Spleen (tissue), 11 donors: Measurements from ENCODE around the gene RADIL. TPM values are rescaled to one million over a fixed set of nuclear protein-coding genes. Genes with fewer than 3 reads are reported as not detected.

Source experiments
- DNase-seq: peaks from one replicate; pipeline ENCODE4 v3.0.0-alpha.2; 2020
- H3K27ac ChIP-seq, 8 donors: fragments of 200-600 bp; sonication (generic) in 7 of 8; 1 replicate in 4 of 8; 2 replicates in 4 of 8; pipeline versions ENCODE4 v1.5.0 to v1.8.0; 2016 to 2021; ENCODE audit warnings: inconsistent platforms in 4 of 8, mild to moderate bottlenecking in 4 of 8, moderate library complexity in 1 of 8
- H3K27me3 ChIP-seq, 7 donors: fragments of 200-600 bp; sonication (generic) in 6 of 7; replicated peaks in 1 of 7; 1 replicate in 4 of 7; 2 replicates in 3 of 7; pipeline versions ENCODE4 v1.5.0 to v1.8.0; 2016 to 2021; ENCODE audit warnings: inconsistent platforms in 3 of 7, mild to moderate bottlenecking in 1 of 7
- H3K36me3 ChIP-seq, 6 donors: fragments of 200-600 bp; sonication (generic) in 5 of 6; 1 replicate in 4 of 6; 2 replicates in 2 of 6; pipeline versions ENCODE4 v1.5.0 to v1.8.0; 2016 to 2021; ENCODE audit warnings: inconsistent platforms in 2 of 6
- H3K4me1 ChIP-seq, 6 donors: fragments of 200-600 bp; sonication (generic) in 5 of 6; 1 replicate in 3 of 6; 2 replicates in 3 of 6; pipeline versions ENCODE4 v1.5.0 to v1.8.0; 2016 to 2021; ENCODE audit warnings: inconsistent platforms in 3 of 6
- H3K4me3 ChIP-seq, 8 donors: fragments of 200-600 bp; sonication (generic) in 7 of 8; 1 replicate in 4 of 8; 2 replicates in 4 of 8; pipeline versions ENCODE4 v1.5.0 to v1.8.0; 2016 to 2021; ENCODE audit warnings: inconsistent platforms in 4 of 8, mild to moderate bottlenecking in 4 of 8, moderate library complexity in 2 of 8
- H3K9me3 ChIP-seq, 8 donors: fragments of 200-600 bp; sonication (generic) in 7 of 8; 1 replicate in 4 of 8; 2 replicates in 4 of 8; pipeline versions ENCODE4 v1.5.0 to v1.8.0; 2016 to 2021; ENCODE audit warnings: inconsistent platforms in 4 of 8
- CTCF ChIP-seq, 11 experiments: fragments of 200-600 bp in 7 of 11; fragments of 450-650 bp in 4 of 11; sonication (generic) in 4 of 11; IDR thresholded peaks in 8 of 11; conservative IDR thresholded peaks in 3 of 11; 1 replicate in 7 of 11; 2 replicates in 4 of 11; pipeline versions ENCODE4 v1.4.0 to v1.8.0; 2016 to 2021; ENCODE audit warnings: antibody characterized with exemption in 11 of 11, inconsistent platforms in 4 of 11, mild to moderate bottlenecking in 1 of 11
- POLR2A ChIP-seq, 3 donors: fragments of 450-650 bp; IDR thresholded peaks; one replicate each; pipeline ENCODE4 v1.5.1; 2017; ENCODE audit warnings: antibody characterized with exemption in 3 of 3, mild to moderate bottlenecking in 1 of 3
- POLR2AphosphoS5 ChIP-seq, 3 donors: sonication (generic); formaldehyde crosslinking; IDR thresholded peaks; one replicate each; pipeline ENCODE4 v1.5.1; 2017; ENCODE audit warnings: antibody characterized with exemption in 3 of 3
- WGBS, 5 donors: extraction: QIAGEN DNeasy Blood & Tissue Kit in 3 of 5; methylation state at CpG; one replicate each; pipeline versions ENCODE4 v1.1.5 to v1.1.7; 2013 to 2018; 5-methylcytosine and 5-hydroxymethylcytosine counted together
- intact Hi-C: fragments of 100-400 bp; cut with DNase I; formaldehyde crosslinking; loops from one replicate; pipeline ENCODE4 v1.15.0; 2023; ENCODE audit warnings: low total_unique reads
- microRNA-seq, 3 donors: library from miRNA; unstranded; fragments of <30 nt; microRNA quantifications; one replicate each; pipeline versions ENCODE4 to v1.1.0, GENCODE V29; 2019 to 2020
- polyA plus RNA-seq, 3 donors: library from polyadenylated mRNA; stranded (reverse); fragments of 200-250 nt; gene quantifications; one replicate each; pipeline ENCODE4 v1.2.1, GENCODE V29; 2013
- small RNA-seq, 4 donors: library from RNA; depleted of rRNA; stranded (forward); fragments of <200 nt; gene quantifications; one replicate each; pipeline ENCODE3, GENCODE V24; 2016
- total RNA-seq, 7 donors: library from RNA; depleted of rRNA in 3 of 7; stranded (reverse); fragments of >200 nt in 3 of 7; fragmentation: NEBNext Ultra II Directional in 4 of 7; extraction: Animal tissue kit (Norgen Biotek cat#: 25700) in 4 of 7; gene quantifications; one replicate each; pipeline versions ENCODE4 v1.1.0 to v1.2.1, GENCODE V29; 2016 to 2021
- donor health status: healthy with polysubstance abuse.
- donor health status: DM: no; HTN: no; CAD: no; lungs with moderate emphysema.
- donor health status: DM: no; HTN: no; CAD: no.
- donor health status: Bipolar disorder and iron deficiency.
- donor health status: healthy.
- donor health status: DM: no; HTN: no; CAD: no.
- donor health status: DM: yes; HTN: yes; CAD: no.

The RADIL gene
- total and polyA plus RNA-seq, 10 donors = 0.24 to 2.8 (median 1.5) TPM

- Histone ChIP-seq H3K4me1 (peaks cover 15 to 61% (median 40%) of the 10 kb centered on the region in 6 donors), H3K36me3 (peaks cover 10 to 84% (median 29%) of the 10 kb centered on the region in 6 donors), H3K9me3 (no peaks in the 10 kb centered on the region), H3K4me3 (no peak overlapping the region), H3K27ac (peak overlapping the region in 1 of 8 donors; percentile 6), H3K27me3 (no peaks in the 10 kb centered on the region)
- intact Hi-C loops = loop anchor here (10.0 kb wide), 1 partner anchor 137 kb away; no protein-coding TSS in a partner anchor
- 93 to 97% (median 95%) methylated on average over 10 to 20 of the region's 20 CpGs for WGBS, 5 donors
- no peak for DNase-seq
- peak in 1 of 3 donors; percentile 34 for TF ChIP-seq POLR2AphosphoS5 (IDR thresholded peaks at IDR 0.05)
- no peak for TF ChIP-seq CTCF (IDR thresholded peaks at IDR 0.05 in 8 of 11, conservative IDR thresholded peaks at IDR 0.05 in 3 of 11)
- TF ChIP-seq POLR2A (IDR thresholded peaks at IDR 0.05) = no peak
These were observed 132.0 kb downstream of the RADIL start for GRCh38 chr7:4751398-4751947.

GRCh38 chr7:4749798-4750197 lies 133.7 kb downstream of the RADIL start:
- DNase-seq = no peak
- intact Hi-C loops = loop anchor here (10.0 kb wide), 1 partner anchor 135 kb away; no protein-coding TSS in a partner anchor
- H3K4me3 ChIP-seq = no peak overlapping the region
- peaks cover 25 to 77% (median 57%) of the 10 kb centered on the region in 6 donors for H3K4me1 ChIP-seq
- H3K36me3 ChIP-seq = peaks cover 3 to 68% (median 12%) of the 10 kb centered on the region in 6 donors
- 89 to 94% (median 93%) methylated on average over 12 to 15 of the region's 15 CpGs for WGBS, 5 donors
- H3K27ac ChIP-seq = peak overlapping the region in 4 of 8 donors; percentile 38 to 95 (median 92)
- H3K27me3 ChIP-seq = no peaks in the 10 kb centered on the region
- no peaks in the 10 kb centered on the region for H3K9me3 ChIP-seq
- TF ChIP-seq CTCF (IDR thresholded peaks at IDR 0.05 in 8 of 11, conservative IDR thresholded peaks at IDR 0.05 in 3 of 11) (no peak), POLR2AphosphoS5 (IDR thresholded peaks at IDR 0.05) (no peak), POLR2A (IDR thresholded peaks at IDR 0.05) (no peak)

GRCh38 chr7:4749363-4749762 lies 134.2 kb downstream of the RADIL start:
- H3K27me3 ChIP-seq = no peaks in the 10 kb centered on the region
- intact Hi-C loops = no loop called here
- no peaks in the 10 kb centered on the region for H3K9me3 ChIP-seq
- TF ChIP-seq CTCF (IDR thresholded peaks at IDR 0.05 in 8 of 11, conservative IDR thresholded peaks at IDR 0.05 in 3 of 11) (no peak), POLR2AphosphoS5 (IDR thresholded peaks at IDR 0.05) (peak in 1 of 3 donors; percentile 19), POLR2A (IDR thresholded peaks at IDR 0.05) (no peak)
- 92 to 96% (median 94%) methylated on average over 13 to 14 of the region's 14 CpGs for WGBS, 5 donors
- peaks cover 0 to 63% (median 8%) of the 10 kb centered on the region in 6 donors for H3K36me3 ChIP-seq
- peaks cover 30 to 77% (median 60%) of the 10 kb centered on the region in 6 donors for H3K4me1 ChIP-seq
- no peak overlapping the region for H3K4me3 ChIP-seq
- H3K27ac ChIP-seq = peak overlapping the region in 5 of 8 donors; percentile 89 to 95 (median 94)
- no peak for DNase-seq

Small RNA genes within 50 kb of the gene (microRNA-seq; reads per million reads assigned to microRNA genes)
- gene MIR4656 = 0 reads per million in 3 donors

Small RNA genes within 50 kb of the gene (small RNA-seq; reads per million reads assigned to genes)
- gene MIR4656 = 0 reads per million in 4 donors
- gene RF00019 = 0 reads per million in 4 donors

Other genes starting within 250 kb of the RADIL start
- gene FOXK1, start 201.4 kb downstream of the RADIL start, total RNA-seq = 10 to 100 TPM; 26.3 to 46.0 (median 36.9) TPM
- gene FOXK1, start 201.4 kb downstream of the RADIL start, polyA plus RNA-seq = 10 to 100 TPM in 1 of 3 donors, 1 to 10 TPM in 2; 2.6 to 12.2 (median 2.7) TPM
- gene AP5Z1, start 108.1 kb downstream of the RADIL start, total RNA-seq = 10 to 100 TPM; 39.3 to 72.7 (median 62.8) TPM
- 100 to 1,000 TPM in 2 of 3 donors, 10 to 100 TPM in 1; 62.9 to 156 (median 139) TPM for gene AP5Z1, start 108.1 kb downstream of the RADIL start, polyA plus RNA-seq
- gene PAPOLB, start 21.7 kb downstream of the RADIL start, total RNA-seq = under 1 TPM in 3 of 7 donors, not detected in 4; 0.15 to 0.34 (median 0.26) TPM
- not detected for gene PAPOLB, start 21.7 kb downstream of the RADIL start, polyA plus RNA-seq
- not detected for gene MMD2, start 75.5 kb upstream of the RADIL start, total RNA-seq
- not detected for gene MMD2, start 75.5 kb upstream of the RADIL start, polyA plus RNA-seq
- gene RBAK, start 162.1 kb upstream of the RADIL start, total RNA-seq = 10 to 100 TPM; 11.8 to 17.1 (median 13.3) TPM
- 1 to 10 TPM; 3.3 to 3.7 (median 3.6) TPM for gene RBAK, start 162.1 kb upstream of the RADIL start, polyA plus RNA-seq